Neutrophil (primary cell): ENCODE measurements around the gene PTGFRN.

Experiments used
- H3K27ac ChIP-seq: fragments of 200-600 bp; sonication (generic); 2 replicates; pipeline ENCODE4 v1.5.1; 2016; ENCODE audit warnings: mild to moderate bottlenecking, moderate library complexity
- H3K27me3 ChIP-seq: fragments of 200-600 bp; sonication (generic); 2 replicates; pipeline ENCODE4 v1.6.0; 2016; ENCODE audit warnings: mild to moderate bottlenecking
- H3K36me3 ChIP-seq: fragments of 200-600 bp; sonication (generic); 2 replicates; pipeline ENCODE4 v1.5.1; 2017
- H3K4me1 ChIP-seq, 2 experiments: fragments of 200-600 bp in 1 of 2; sonication (generic) in 1 of 2; 1 replicate in 1 of 2; 2 replicates in 1 of 2; pipeline versions ENCODE4 v1.5.1 to v1.6.1; 2013 to 2016; ENCODE audit warnings: low read depth in 1 of 2, low read length in 1 of 2, mild to moderate bottlenecking in 1 of 2, moderate library complexity in 1 of 2; ENCODE audit not compliant: control insufficient read depth in 1 of 2, insufficient read depth in 1 of 2
- H3K4me3 ChIP-seq, 2 experiments: fragments of 200-600 bp in 1 of 2; sonication (generic) in 1 of 2; 1 replicate in 1 of 2; 2 replicates in 1 of 2; pipeline ENCODE4 v1.5.1; 2013 to 2016; ENCODE audit warnings: low read depth in 1 of 2, low read length in 1 of 2, mild to moderate bottlenecking in 1 of 2, moderate library complexity in 1 of 2
- H3K9me3 ChIP-seq: fragments of 200-600 bp; sonication (generic); 2 replicates; pipeline ENCODE4 v1.5.1; 2016
- TF ChIP-seq, protein P1 (sequence below): fragments of 200-600 bp; sonication (generic); IDR thresholded peaks from 2 replicates; pipeline ENCODE4 v1.5.1; 2016; ENCODE audit warnings: antibody characterized with exemption

Gene PTGFRN

DNA sequence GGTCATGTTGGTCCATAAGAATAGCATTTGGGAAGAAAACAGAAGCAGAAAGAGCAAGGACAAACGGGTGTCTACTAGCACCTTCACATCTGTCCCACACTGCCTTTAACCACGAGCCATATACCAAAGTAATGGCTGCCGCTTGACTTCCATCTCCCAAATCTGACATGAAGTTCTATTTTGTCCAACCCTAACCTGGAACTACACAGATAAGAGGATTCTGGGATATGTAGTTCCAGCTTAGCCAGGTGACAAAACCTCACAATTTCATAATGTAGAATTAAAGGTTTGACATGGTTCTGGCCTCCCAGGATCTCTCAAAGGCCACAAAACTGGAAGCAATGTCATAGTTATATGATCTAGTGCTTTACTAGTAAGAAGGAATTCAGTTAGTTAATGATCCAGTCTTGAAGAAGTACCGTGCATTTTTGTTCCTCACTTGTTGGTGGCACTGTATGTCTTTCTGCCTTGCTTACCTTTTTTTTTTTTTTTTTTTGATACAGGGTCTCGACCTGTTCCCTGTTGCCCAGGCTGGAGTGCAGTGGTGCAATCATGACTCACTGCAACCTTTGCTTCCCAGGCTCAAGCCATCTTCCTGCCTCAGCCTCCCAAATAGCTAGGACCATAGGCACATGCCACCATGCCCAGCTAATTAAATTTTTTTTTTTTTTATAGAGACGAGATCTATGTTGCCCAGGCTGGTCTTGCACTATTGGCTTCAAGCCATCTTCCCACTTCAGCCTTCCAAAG, 17.5 kb downstream of the PTGFRN start:
- Histone ChIP-seq H3K27ac (no peak overlapping the region), H3K36me3 (no peaks in the 10 kb centered on the region), H3K9me3 (no peaks in the 10 kb centered on the region), H3K4me3 (no peak overlapping the region), H3K4me1 (no peaks in the 10 kb centered on the region), H3K27me3 (peaks cover 17% of the 10 kb centered on the region)
- TF ChIP-seq, protein P1, sequence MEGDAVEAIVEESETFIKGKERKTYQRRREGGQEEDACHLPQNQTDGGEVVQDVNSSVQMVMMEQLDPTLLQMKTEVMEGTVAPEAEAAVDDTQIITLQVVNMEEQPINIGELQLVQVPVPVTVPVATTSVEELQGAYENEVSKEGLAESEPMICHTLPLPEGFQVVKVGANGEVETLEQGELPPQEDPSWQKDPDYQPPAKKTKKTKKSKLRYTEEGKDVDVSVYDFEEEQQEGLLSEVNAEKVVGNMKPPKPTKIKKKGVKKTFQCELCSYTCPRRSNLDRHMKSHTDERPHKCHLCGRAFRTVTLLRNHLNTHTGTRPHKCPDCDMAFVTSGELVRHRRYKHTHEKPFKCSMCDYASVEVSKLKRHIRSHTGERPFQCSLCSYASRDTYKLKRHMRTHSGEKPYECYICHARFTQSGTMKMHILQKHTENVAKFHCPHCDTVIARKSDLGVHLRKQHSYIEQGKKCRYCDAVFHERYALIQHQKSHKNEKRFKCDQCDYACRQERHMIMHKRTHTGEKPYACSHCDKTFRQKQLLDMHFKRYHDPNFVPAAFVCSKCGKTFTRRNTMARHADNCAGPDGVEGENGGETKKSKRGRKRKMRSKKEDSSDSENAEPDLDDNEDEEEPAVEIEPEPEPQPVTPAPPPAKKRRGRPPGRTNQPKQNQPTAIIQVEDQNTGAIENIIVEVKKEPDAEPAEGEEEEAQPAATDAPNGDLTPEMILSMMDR: no peak

DNA sequence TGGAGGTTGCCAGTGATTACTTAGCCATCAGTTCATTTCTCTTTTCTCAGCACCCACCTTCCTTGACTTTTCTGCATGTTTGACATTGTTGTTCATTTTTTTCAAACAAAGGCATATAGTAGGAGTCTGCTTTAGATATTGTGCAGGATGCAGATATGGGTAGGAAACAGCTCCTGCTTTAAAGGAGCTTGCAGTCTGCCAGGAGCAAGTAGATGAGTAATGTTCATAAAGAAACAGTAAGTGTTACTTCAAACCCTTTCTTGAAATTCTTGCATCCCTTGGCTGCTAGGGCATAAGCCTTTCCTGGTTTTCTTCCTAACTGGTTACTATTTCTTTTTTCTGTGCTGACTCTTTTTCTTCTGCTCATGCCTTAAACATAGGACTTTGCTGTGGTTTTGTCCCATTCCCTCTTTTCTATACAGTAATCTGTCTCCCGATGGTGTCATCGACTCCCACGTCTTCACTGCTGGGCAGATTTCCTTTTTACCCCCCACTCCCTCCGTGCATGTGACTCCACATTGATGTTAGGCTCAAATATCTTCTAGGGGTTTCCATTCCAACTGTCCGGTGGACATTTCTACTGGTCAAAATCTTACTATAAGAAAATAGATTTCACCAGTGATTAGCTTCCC, 20.4 kb downstream of the PTGFRN start:
- Histone ChIP-seq H3K4me1 (no peaks in the 10 kb centered on the region), H3K9me3 (no peaks in the 10 kb centered on the region), H3K4me3 (no peak overlapping the region), H3K36me3 (no peaks in the 10 kb centered on the region), H3K27ac (no peak overlapping the region), H3K27me3 (peaks cover 18% of the 10 kb centered on the region)
- TF ChIP-seq, protein P1: no peak

- Histone ChIP-seq H3K4me3 (no peak overlapping the region), H3K9me3 (no peaks in the 10 kb centered on the region), H3K4me1 (no peaks in the 10 kb centered on the region), H3K36me3 (no peaks in the 10 kb centered on the region), H3K27me3 (peaks cover 20% of the 10 kb centered on the region), H3K27ac (no peak overlapping the region)
- TF ChIP-seq, protein P1: no peak
Measured at GRCh38 chr1:116931016-116931918, 21.6 kb downstream of the PTGFRN start.

DNA sequence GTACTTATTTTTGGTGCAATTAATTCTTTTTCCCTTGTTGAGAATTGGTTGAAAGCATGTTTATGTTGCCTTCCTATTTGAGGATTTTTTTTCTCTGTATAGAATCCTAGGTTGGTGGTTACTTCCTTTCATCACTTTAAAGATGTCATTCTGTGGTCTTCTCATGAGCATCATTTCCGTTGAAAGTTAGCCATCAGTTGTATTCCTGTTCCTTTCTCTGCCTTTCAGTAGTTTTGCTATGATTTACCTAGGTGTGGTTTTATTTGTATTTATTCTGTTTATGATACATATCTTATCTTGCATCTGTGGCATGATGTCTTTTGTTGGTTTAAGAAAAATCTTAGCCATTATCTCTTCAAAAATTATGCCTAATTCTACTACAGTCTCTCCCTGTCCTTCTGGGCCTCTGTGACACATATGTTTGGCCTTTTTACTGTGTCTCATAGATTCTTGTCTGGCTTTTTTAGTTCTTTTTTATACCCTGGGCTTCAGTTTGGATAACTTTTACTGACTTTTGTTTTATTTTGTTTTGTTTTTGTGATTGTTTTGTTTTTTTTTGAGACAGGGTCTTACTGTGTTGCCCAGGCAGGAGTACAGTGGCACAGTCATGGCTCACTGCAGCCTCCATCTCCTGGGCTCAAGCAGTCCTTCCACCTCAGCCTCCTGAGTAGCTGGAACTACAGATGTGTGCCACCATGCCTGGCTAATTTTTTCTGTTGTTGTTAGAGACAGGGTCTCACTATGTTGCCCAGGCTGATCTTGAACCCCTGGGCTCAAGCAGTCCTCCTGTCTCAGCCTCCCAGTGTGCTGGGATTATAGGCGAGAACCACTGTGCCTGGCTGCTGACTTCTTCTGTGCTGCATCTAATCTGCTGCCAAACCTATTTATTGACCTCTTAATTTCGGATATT, 24.1 kb downstream of the PTGFRN start:
- no peak overlapping the region for H3K4me3 ChIP-seq
- H3K27me3 ChIP-seq: peaks cover 16% of the 10 kb centered on the region
- H3K4me1 ChIP-seq: no peaks in the 10 kb centered on the region
- TF ChIP-seq, protein P1: no peak
- no peaks in the 10 kb centered on the region for H3K36me3 ChIP-seq
- H3K27ac ChIP-seq: no peak overlapping the region
- no peaks in the 10 kb centered on the region for H3K9me3 ChIP-seq
